B cell (primary cell): Measurements from ENCODE around the gene PREX1. TPM values are rescaled to one million over a fixed set of nuclear protein-coding genes. Genes with fewer than 3 reads are reported as not detected.

Source experiments
- ATAC-seq: fragments of 200-7000 bp; cut with Tn5 transposase; one replicate; pipeline ENCODE4 v1.10.0; 2021; ENCODE audit warnings: low read depth, mild to moderate bottlenecking, moderate number of reproducible peaks, moderate library complexity
- CTCF ChIA-PET: fragments of 350-600 bp; sonication (Branson Sonifier 250); formaldehyde crosslinking; loops from one replicate; lab custom pipeline; 2021; ENCODE audit warnings: antibody characterized with exemption, inconsistent platforms; lab: Charles Lee
- POLR2A ChIA-PET: fragments of 350-600 bp; sonication (Branson Sonifier 250); formaldehyde crosslinking; loops from one replicate; lab custom pipeline; 2021; ENCODE audit warnings: antibody characterized with exemption; lab: Charles Lee
- DNase-seq: peaks from one replicate; pipeline ENCODE4 v3.0.0; 2013
- H2AFZ ChIP-seq: 2 replicates; pipeline ENCODE4 v1.6.1; 2012; ENCODE audit warnings: mild to moderate bottlenecking, low read depth, low read length; ENCODE audit not compliant: insufficient read depth, poor library complexity, severe bottlenecking
- H3K27ac ChIP-seq, 2 donors: 1 replicate in 1 of 2; 2 replicates in 1 of 2; pipeline ENCODE4 v1.5.1; 2012 to 2013; ENCODE audit warnings: low read length in 2 of 2, mild to moderate bottlenecking in 2 of 2, moderate library complexity in 1 of 2
- H3K27me3 ChIP-seq, 4 experiments: fragments of 200-600 bp in 1 of 4; sonication (generic) in 1 of 4; replicated peaks in 1 of 4; 1 replicate in 2 of 4; 2 replicates in 2 of 4; pipeline versions ENCODE4 v1.6.1 to v1.7.0; 2013 to 2016; ENCODE audit warnings: low read length in 3 of 4, mild to moderate bottlenecking in 2 of 4, mixed read lengths in 1 of 4, moderate library complexity in 1 of 4; ENCODE audit not compliant: insufficient read depth in 4 of 4, control insufficient read depth in 3 of 4; ENCODE audit errors: control extremely low read depth in 1 of 4
- H3K36me3 ChIP-seq, 2 experiments: replicated peaks in 1 of 2; 1 replicate in 1 of 2; 2 replicates in 1 of 2; pipeline versions ENCODE4 v1.6.1 to v1.7.1; 2013; ENCODE audit warnings: low read length in 1 of 2; ENCODE audit not compliant: insufficient read depth in 2 of 2, control insufficient read depth in 1 of 2; ENCODE audit errors: control extremely low read depth in 1 of 2, extremely low read depth in 1 of 2
- H3K4me1 ChIP-seq, 2 donors: fragments of 200-600 bp in 1 of 2; sonication (generic) in 1 of 2; 1 replicate in 1 of 2; 2 replicates in 1 of 2; pipeline versions ENCODE4 v1.5.1 to v1.6.1; 2013 to 2017; ENCODE audit warnings: low read length in 2 of 2; ENCODE audit not compliant: control insufficient read depth in 2 of 2, insufficient read depth in 2 of 2
- H3K4me2 ChIP-seq: replicated peaks from 2 replicates; pipeline ENCODE3; 2012; ENCODE audit warnings: mild to moderate bottlenecking, low read depth, low read length; ENCODE audit not compliant: poor library complexity, severe bottlenecking
- H3K4me3 ChIP-seq, 5 experiments: fragments of 200-600 bp in 1 of 5; sonication (generic) in 1 of 5; 1 replicate in 3 of 5; 2 replicates in 2 of 5; pipeline versions ENCODE4 v1.5.1 to v1.7.0; 2011 to 2016; ENCODE audit warnings: low read length in 4 of 5, mild to moderate bottlenecking in 4 of 5, low read depth in 2 of 5, control low read depth in 1 of 5, moderate library complexity in 1 of 5; ENCODE audit not compliant: insufficient read depth in 1 of 5; ENCODE audit errors: control extremely low read depth in 1 of 5, extremely low read depth in 1 of 5
- H3K79me2 ChIP-seq: fragments of 200-600 bp; sonication (generic); one replicate; pipeline ENCODE4 v1.6.0; 2016; ENCODE audit warnings: low read length; ENCODE audit not compliant: control insufficient read depth, insufficient read depth
- H3K9ac ChIP-seq: fragments of 200-600 bp; sonication (generic); 2 replicates; pipeline ENCODE4 v1.6.1; 2017; ENCODE audit warnings: mild to moderate bottlenecking, low read length, moderate library complexity
- H3K9me3 ChIP-seq, 3 donors: one replicate each; pipeline versions ENCODE4 v1.6.1 to v1.7.1; 2013; ENCODE audit warnings: low read length in 2 of 3; ENCODE audit not compliant: control insufficient read depth in 2 of 3, insufficient read depth in 1 of 3; ENCODE audit errors: control extremely low read depth in 1 of 3
- H4K20me1 ChIP-seq: 2 replicates; pipeline ENCODE4 v1.6.0; 2012; ENCODE audit warnings: mild to moderate bottlenecking, low read length; ENCODE audit not compliant: insufficient read depth, control insufficient read depth, poor library complexity, severe bottlenecking
- H3K27ac Mint-ChIP-seq: one replicate; pipeline ENCODE4 v1.8.0; 2021; ENCODE audit warnings: mixed read lengths
- H3K27me3 Mint-ChIP-seq: one replicate; pipeline ENCODE4 v1.8.0; 2021; ENCODE audit warnings: mixed read lengths
- H3K4me1 Mint-ChIP-seq: one replicate; pipeline ENCODE4 v1.8.0; 2021; ENCODE audit warnings: mixed read lengths
- H3K4me3 Mint-ChIP-seq: one replicate; pipeline ENCODE4 v1.8.0; 2021; ENCODE audit warnings: mixed read lengths
- H3K9me3 Mint-ChIP-seq: one replicate; pipeline ENCODE4 v1.8.0; 2022; ENCODE audit warnings: mixed read lengths; ENCODE audit not compliant: insufficient read depth
- EZH2 ChIP-seq: IDR thresholded peaks from 2 replicates; pipeline ENCODE4 v1.6.1; 2012; ENCODE audit warnings: borderline replicate concordance, low read depth, mild to moderate bottlenecking, moderate library complexity, low read length; ENCODE audit not compliant: insufficient read depth, poor library complexity, severe bottlenecking
- WGBS: methylation state at CpG from one replicate; pipeline ENCODE4 v1.1.5; 2013; ENCODE audit warnings: missing lambda C conversion rate; ENCODE audit not compliant: insufficient coverage; 5-methylcytosine and 5-hydroxymethylcytosine counted together
- intact Hi-C: fragments of 100-400 bp; cut with micrococcal nuclease; formaldehyde crosslinking; loops from one replicate; pipeline ENCODE4 v1.10.0; 2022
- polyA plus RNA-seq: library from polyadenylated mRNA; depleted of rRNA; stranded (reverse); fragments of >200 nt; gene quantifications from 2 replicates; pipeline ENCODE4 v1.2.3, GENCODE V29; 2012
- total RNA-seq, 2 donors: library from RNA; stranded (reverse); fragments of 120-200 nt in 1 of 2; gene quantifications; 1 replicate in 1 of 2; 2 replicates in 1 of 2; pipeline versions ENCODE4 v1.2.3 to v1.2.4, GENCODE V29; 2013 to 2022
- TF ChIP-seq, protein P1 (sequence below): fragments of 200-600 bp; IDR thresholded peaks from one replicate; pipeline ENCODE4 v1.8.0; 2022; ENCODE audit warnings: antibody characterized with exemption, mild to moderate bottlenecking

The PREX1 gene
- total and polyA plus RNA-seq, 2 donors (not counting 1 experiment from before 2014, with no cell fraction given) = 79.1 to 99.4 TPM

GRCh38 chr20:48637461-48637860, 190.3 kb downstream of the PREX1 start:
- ATAC-seq (no peak), DNase-seq (no peak)
- H3K9me3 ChIP-seq = no peaks in the 10 kb centered on the region
- H3K27me3 ChIP-seq = no peaks in the 10 kb centered on the region
- Mint-ChIP-seq H3K9me3 (no peaks in the 10 kb centered on the region), H3K4me3 (no peak overlapping the region), H3K4me1 (no peaks in the 10 kb centered on the region), H3K27me3 (no peaks in the 10 kb centered on the region), H3K27ac (no peak overlapping the region)
- ChIA-PET CTCF (interaction anchor here (0.8 to 2.5 kb wide), 2 partner anchors 17 to 268 kb away, joined by 3 to 7 read pairs; no protein-coding TSS in a partner anchor), POLR2A (no interaction called here)
- intact Hi-C loops = no loop called here
- H3K4me2 ChIP-seq = no peak overlapping the region
- no peak overlapping the region for H3K4me3 ChIP-seq
- no peak overlapping the region for H3K9ac ChIP-seq
- no peaks in the 10 kb centered on the region for H3K4me1 ChIP-seq
- no peaks in the 10 kb centered on the region for H3K79me2 ChIP-seq
- H2AFZ ChIP-seq = no peak overlapping the region
- no peak overlapping the region for H3K27ac ChIP-seq
- TF ChIP-seq, protein P1, sequence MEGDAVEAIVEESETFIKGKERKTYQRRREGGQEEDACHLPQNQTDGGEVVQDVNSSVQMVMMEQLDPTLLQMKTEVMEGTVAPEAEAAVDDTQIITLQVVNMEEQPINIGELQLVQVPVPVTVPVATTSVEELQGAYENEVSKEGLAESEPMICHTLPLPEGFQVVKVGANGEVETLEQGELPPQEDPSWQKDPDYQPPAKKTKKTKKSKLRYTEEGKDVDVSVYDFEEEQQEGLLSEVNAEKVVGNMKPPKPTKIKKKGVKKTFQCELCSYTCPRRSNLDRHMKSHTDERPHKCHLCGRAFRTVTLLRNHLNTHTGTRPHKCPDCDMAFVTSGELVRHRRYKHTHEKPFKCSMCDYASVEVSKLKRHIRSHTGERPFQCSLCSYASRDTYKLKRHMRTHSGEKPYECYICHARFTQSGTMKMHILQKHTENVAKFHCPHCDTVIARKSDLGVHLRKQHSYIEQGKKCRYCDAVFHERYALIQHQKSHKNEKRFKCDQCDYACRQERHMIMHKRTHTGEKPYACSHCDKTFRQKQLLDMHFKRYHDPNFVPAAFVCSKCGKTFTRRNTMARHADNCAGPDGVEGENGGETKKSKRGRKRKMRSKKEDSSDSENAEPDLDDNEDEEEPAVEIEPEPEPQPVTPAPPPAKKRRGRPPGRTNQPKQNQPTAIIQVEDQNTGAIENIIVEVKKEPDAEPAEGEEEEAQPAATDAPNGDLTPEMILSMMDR = no peak
- no peak for TF ChIP-seq EZH2
- peaks cover 0 to 96% of the 10 kb centered on the region in 2 experiments for H3K36me3 ChIP-seq
- WGBS = 100% methylated on average over 2 of the region's 9 CpGs
- H4K20me1 ChIP-seq = peaks cover 21% of the 10 kb centered on the region

DNA sequence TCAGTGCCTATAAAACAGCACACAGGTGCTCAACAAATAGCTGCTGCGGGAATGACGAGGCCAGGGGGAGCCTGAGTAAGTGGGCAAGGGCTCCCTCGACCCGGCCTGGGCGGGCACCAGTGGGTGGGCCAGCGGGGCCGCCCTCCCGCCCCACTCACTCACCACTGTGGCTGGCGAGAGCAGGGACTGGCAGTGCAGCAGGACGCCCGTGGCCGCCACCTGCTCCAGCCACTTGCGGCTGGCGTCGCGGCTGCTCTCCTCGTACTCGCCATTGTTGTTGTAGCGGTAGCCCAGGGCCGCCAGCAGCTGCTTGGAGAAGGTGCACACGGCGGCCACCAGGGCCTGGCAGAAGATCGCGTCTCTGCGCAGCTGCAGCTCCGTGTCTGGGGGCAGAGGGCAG, 191.5 kb downstream of the PREX1 start:
- H3K27me3 ChIP-seq = no peaks in the 10 kb centered on the region
- intact Hi-C loops = no loop called here
- no peaks in the 10 kb centered on the region for H3K9me3 ChIP-seq
- no peak overlapping the region for H3K4me3 ChIP-seq
- WGBS = 97% methylated on average over 26 of the region's 26 CpGs
- DNase-seq = no peak
- Mint-ChIP-seq H3K9me3 (no peaks in the 10 kb centered on the region), H3K4me1 (no peaks in the 10 kb centered on the region), H3K27me3 (no peaks in the 10 kb centered on the region), H3K4me3 (no peak overlapping the region), H3K27ac (no peak overlapping the region)
- no peak overlapping the region for H3K9ac ChIP-seq
- no peak overlapping the region for H3K4me2 ChIP-seq
- H3K27ac ChIP-seq = no peak overlapping the region
- ATAC-seq = no peak
- H3K36me3 ChIP-seq = peaks cover 0 to 97% of the 10 kb centered on the region in 2 experiments
- H2AFZ ChIP-seq = no peak overlapping the region
- no peaks in the 10 kb centered on the region for H3K4me1 ChIP-seq
- POLR2A ChIA-PET = no interaction called here
- H4K20me1 ChIP-seq = peaks cover 21% of the 10 kb centered on the region
- no peaks in the 10 kb centered on the region for H3K79me2 ChIP-seq
- TF ChIP-seq, protein P1 = no peak
- no peak for TF ChIP-seq EZH2
- CTCF ChIA-PET = interaction anchor here (2.5 kb wide), 1 partner anchor 15 kb away, joined by 7 read pairs; no protein-coding TSS in a partner anchor
